GM23248 (cell line): ENCODE measurements around the gene TSEN54.

ENCODE experiments used
- EZH2 ChIP-seq: fragments of 200-600 bp; sonication (generic); IDR thresholded peaks from 2 replicates; pipeline ENCODE4 v1.6.1; 2018; ENCODE audit warnings: antibody characterized with exemption, mild to moderate bottlenecking; ENCODE audit not compliant: insufficient read depth, poor library complexity, severe bottlenecking
- EZH2phosphoT487 ChIP-seq: fragments of 200-600 bp; sonication (generic); IDR thresholded peaks from 2 replicates; pipeline ENCODE4 v1.6.1; 2018; ENCODE audit warnings: antibody characterized with exemption, moderate library complexity, mild to moderate bottlenecking, low read depth; ENCODE audit not compliant: insufficient read depth

DNA sequence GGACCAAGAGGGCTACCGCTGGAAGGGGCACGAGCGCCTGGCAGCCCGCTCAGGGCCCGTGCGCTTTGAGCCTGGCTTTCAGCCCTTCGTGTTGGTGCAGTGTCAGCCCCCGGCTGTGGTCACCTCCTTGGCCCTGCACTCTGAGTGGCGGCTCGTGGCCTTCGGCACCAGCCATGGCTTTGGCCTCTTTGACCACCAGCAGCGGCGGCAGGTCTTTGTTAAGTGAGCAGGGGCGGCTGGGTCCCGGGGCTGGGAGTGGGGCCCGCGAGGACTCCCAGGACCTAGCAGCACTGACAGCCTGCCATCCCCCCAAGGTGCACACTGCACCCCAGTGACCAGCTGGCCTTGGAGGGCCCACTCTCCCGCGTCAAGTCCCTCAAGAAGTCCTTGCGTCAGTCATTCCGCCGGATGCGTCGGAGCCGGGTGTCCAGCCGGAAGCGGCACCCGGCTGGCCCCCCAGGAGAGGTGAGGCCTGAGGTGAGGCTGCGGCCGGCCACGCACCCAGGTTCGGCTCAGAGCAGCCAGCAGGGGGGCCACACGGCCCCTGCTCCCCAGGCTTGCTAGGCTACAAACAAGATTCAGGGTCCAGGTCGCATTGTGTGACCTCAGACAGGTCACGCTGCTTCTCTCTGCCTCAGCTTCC, 53.8 kb downstream of the TSEN54 start:
- no peak for TF ChIP-seq EZH2phosphoT487
- TF ChIP-seq EZH2: no peak
